Measurements from ENCODE around the gene MYMK. TPM values are rescaled to one million over a fixed set of nuclear protein-coding genes. Genes with fewer than 3 reads are reported as not detected.

The MYMK gene
- total RNA-seq, 3 donors from 2014 or later (not counting 1 experiment from before 2014, with no cell fraction given) = not detected

- Mint-ChIP-seq H3K9me3 (no peaks in the 10 kb centered on the region), H3K27ac (peak within 1 kb of the TSS in 1 of 2 donors; percentile 63), H3K27me3 (ENCODE audit: low read depth in 2 of 2) (peaks cover 3 to 7% of the 10 kb centered on the region in 2 donors), H3K36me3 (no peaks in the 10 kb centered on the region), H3K4me3 (peak within 1 kb of the TSS; percentile 75), H3K4me1 (peaks cover 9 to 15% of the 10 kb centered on the region in 2 donors)
- H3K4me3 ChIP-seq (ENCODE audit: low read length) = peak within 1 kb of the TSS; percentile 47
- no peaks in the 10 kb centered on the region for H3K27me3 ChIP-seq (ENCODE audit: control insufficient read depth, insufficient read depth, low read length)
- H3K36me3 ChIP-seq (ENCODE audit: control insufficient read depth, insufficient read depth, low read length) = no peaks in the 10 kb centered on the region
- ATAC-seq (peak; percentile 96 to 98 (median 97)), DNase-seq (peak; percentile 81 to 90)
- H3K27ac ChIP-seq (ENCODE audit: low read length) = peak within 1 kb of the TSS; percentile 44
- H3K9me3 ChIP-seq (ENCODE audit: control insufficient read depth, insufficient read depth, low read length) = no peaks in the 10 kb centered on the region
- no peak for TF ChIP-seq CTCF (IDR thresholded peaks at IDR 0.05)
- peaks cover 51% of the 10 kb centered on the region for H3K4me1 ChIP-seq (ENCODE audit: control insufficient read depth, insufficient read depth, low read length)
- intact Hi-C loops (cut with micrococcal nuclease) = loop anchor here (1.0 kb wide), 1 partner anchor 20 kb away; the partner anchor contains the start of gene CACFD1
- under 1% methylated on average over 84 of the region's 84 CpGs for WGBS (ENCODE audit: insufficient coverage)
These were observed 45.7 kb downstream of the MYMK start, which contains the start of gene SLC2A6 for GRCh38 chr9:133478851-133479711. SLC2A6 (minus strand) TSS chr9:133479099; CDS start chr9:133479059, 40 bp downstream.

DNA sequence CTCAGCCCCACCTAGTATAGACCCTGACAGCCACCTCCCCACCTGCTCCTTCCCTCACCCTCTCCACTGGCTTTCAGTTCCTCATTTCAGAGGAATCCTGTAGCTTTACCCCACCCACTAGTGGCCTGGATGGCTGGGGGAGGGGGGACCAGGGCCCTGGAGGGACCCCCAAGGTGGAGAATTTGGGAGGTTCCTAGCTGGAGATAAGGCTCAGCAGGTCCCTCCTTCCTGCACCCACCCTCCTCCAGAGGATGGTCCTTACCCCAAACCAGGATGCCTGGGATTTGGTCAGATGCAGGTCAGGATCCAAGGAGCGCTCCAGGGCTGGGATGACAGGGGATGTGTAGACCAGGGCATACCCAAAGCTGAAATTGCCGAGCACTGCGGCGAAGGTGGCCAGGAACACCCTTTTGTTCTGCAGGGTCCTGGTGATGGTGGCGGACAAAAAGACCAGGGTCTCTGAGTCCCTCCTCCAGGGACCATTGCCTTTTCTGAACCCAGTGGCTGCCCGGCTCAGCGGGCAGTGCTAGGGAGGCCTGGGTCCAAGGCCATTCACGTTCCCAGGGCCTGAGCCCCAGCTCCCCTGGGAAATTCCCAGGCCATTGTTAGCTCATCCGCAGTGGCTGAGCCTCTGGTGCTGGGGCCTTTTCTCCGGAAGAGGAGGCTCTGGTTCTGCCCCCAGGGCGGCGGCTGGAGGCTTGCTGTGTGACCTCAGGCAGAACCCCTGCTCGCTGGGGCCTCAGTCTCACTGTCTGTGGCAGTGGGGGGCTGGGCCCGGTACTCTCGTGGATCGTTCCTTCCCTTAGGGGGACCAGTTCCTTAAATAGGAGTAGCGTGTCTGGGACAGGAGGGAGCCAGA lies 46.5 kb downstream of the MYMK start:
- Mint-ChIP-seq H3K27me3 (ENCODE audit: low read depth in 2 of 2) (peaks cover 3% of the 10 kb centered on the region in 2 donors), H3K4me1 (peaks cover 9 to 15% of the 10 kb centered on the region in 2 donors), H3K4me3 (peak overlapping the region; percentile 63), H3K9me3 (no peaks in the 10 kb centered on the region), H3K36me3 (no peaks in the 10 kb centered on the region), H3K27ac (peak overlapping the region in 1 of 2 donors; percentile 42)
- Histone ChIP-seq H3K9me3 (ENCODE audit: control insufficient read depth, insufficient read depth, low read length) (no peaks in the 10 kb centered on the region), H3K4me3 (ENCODE audit: low read length) (peak overlapping the region; percentile 47), H3K36me3 (ENCODE audit: control insufficient read depth, insufficient read depth, low read length) (no peaks in the 10 kb centered on the region), H3K4me1 (ENCODE audit: control insufficient read depth, insufficient read depth, low read length) (peaks cover 54% of the 10 kb centered on the region), H3K27me3 (ENCODE audit: control insufficient read depth, insufficient read depth, low read length) (no peaks in the 10 kb centered on the region), H3K27ac (ENCODE audit: low read length) (peak overlapping the region; percentile 44)
- intact Hi-C loops (cut with micrococcal nuclease) = no loop called here
- no peak for TF ChIP-seq CTCF (IDR thresholded peaks at IDR 0.05)
- peak in 1 of 2 donors; percentile 46 for DNase-seq
- ATAC-seq = peak; percentile 0 to 13 (median 9)
- WGBS (ENCODE audit: insufficient coverage) = 38% methylated on average over 17 of the region's 17 CpGs

DNA sequence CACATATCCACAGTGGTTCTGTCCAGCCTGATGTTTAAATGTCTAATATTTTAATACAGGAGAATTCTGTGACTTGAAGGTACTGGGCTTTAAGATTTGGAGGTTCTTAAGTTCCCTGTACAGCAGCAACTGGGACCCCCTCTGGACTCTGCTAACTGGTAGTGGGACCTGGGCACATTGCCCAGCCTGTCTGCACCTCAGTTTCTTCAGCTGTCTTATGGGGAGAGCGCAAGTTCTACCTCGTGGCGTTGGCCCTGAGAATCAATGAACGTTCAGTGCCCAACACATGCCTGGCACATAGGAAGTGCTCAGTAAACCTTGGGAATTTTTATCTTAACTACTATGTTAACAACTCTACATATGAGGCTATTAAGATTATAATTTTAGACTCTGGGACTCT lies 47.3 kb downstream of the MYMK start:
- Histone ChIP-seq H3K27me3 (ENCODE audit: control insufficient read depth, insufficient read depth, low read length) (no peaks in the 10 kb centered on the region), H3K27ac (ENCODE audit: low read length) (no peak overlapping the region), H3K4me3 (ENCODE audit: low read length) (no peak overlapping the region), H3K9me3 (ENCODE audit: control insufficient read depth, insufficient read depth, low read length) (no peaks in the 10 kb centered on the region), H3K36me3 (ENCODE audit: control insufficient read depth, insufficient read depth, low read length) (no peaks in the 10 kb centered on the region), H3K4me1 (ENCODE audit: control insufficient read depth, insufficient read depth, low read length) (peaks cover 55% of the 10 kb centered on the region)
- TF ChIP-seq CTCF (IDR thresholded peaks at IDR 0.05) = no peak
- intact Hi-C loops (cut with micrococcal nuclease) = no loop called here
- no peak for ATAC-seq
- peaks cover 0 to 3% of the 10 kb centered on the region in 2 donors for H3K27me3 Mint-ChIP-seq (ENCODE audit: low read depth in 2 of 2)
- no peaks in the 10 kb centered on the region for H3K36me3 Mint-ChIP-seq
- H3K4me3 Mint-ChIP-seq = peak overlapping the region; percentile 63
- H3K9me3 Mint-ChIP-seq = no peaks in the 10 kb centered on the region
- DNase-seq = no peak
- 94% methylated on average over 3 of the region's 4 CpGs for whole genome bisulfite sequencing (ENCODE audit: insufficient coverage)
- H3K4me1 Mint-ChIP-seq = peaks cover 9 to 15% of the 10 kb centered on the region in 2 donors
- H3K27ac Mint-ChIP-seq = peak overlapping the region in 1 of 2 donors; percentile 5
